Loucy (cell line): Measurements from ENCODE around the gene CELF5.
A peak's percentile ranks its signal among the peaks of the same experiment; 100 is the strongest.
"Not testable (repeated sequence)": the region's sequence is repeated elsewhere in the genome, so short reads cannot be mapped to it uniquely, and the experiment has no call there.

ENCODE experiments used
- H2AFZ ChIP-seq: fragments of 200-600 bp; sonication (generic); 2 replicates; pipeline ENCODE4 v1.6.0; 2016; ENCODE audit warnings: antibody characterized with exemption, mild to moderate bottlenecking, low read length, moderate library complexity
- H3F3A ChIP-seq: fragments of 200-600 bp; 2 replicates; pipeline ENCODE4 v1.6.0; 2016; ENCODE audit warnings: antibody characterized with exemption, low read depth, mild to moderate bottlenecking
- H3K27me3 ChIP-seq: fragments of 200-600 bp; sonication (generic); 2 replicates; pipeline ENCODE4 v1.6.1; 2014; ENCODE audit warnings: low read length, mild to moderate bottlenecking; ENCODE audit not compliant: insufficient read depth, poor library complexity, severe bottlenecking
- H3K36me3 ChIP-seq: fragments of 200-600 bp; sonication (generic); 2 replicates; pipeline ENCODE4 v1.6.1; 2016; ENCODE audit warnings: low read length; ENCODE audit not compliant: insufficient read depth
- H3K4me1 ChIP-seq: fragments of 200-600 bp; sonication (generic); 2 replicates; pipeline ENCODE4 v1.5.1; 2014; ENCODE audit warnings: low read length, mild to moderate bottlenecking; ENCODE audit not compliant: insufficient read depth, poor library complexity, severe bottlenecking
- H3K4me2 ChIP-seq: fragments of 200-600 bp; sonication (generic); 2 replicates; pipeline ENCODE4 v1.6.0; 2014; ENCODE audit warnings: antibody characterized with exemption, low read length, low read depth, mild to moderate bottlenecking; ENCODE audit not compliant: poor library complexity, severe bottlenecking
- H3K4me3 ChIP-seq: fragments of 200-600 bp; sonication (generic); 2 replicates; pipeline ENCODE4 v1.5.1; 2014; ENCODE audit warnings: low read length, mild to moderate bottlenecking, mixed read lengths; ENCODE audit not compliant: poor library complexity, severe bottlenecking
- H3K79me2 ChIP-seq: fragments of 200-600 bp; sonication (generic); 2 replicates; pipeline ENCODE4 v1.6.1; 2014; ENCODE audit warnings: low read length; ENCODE audit not compliant: insufficient read depth
- H3K9ac ChIP-seq: fragments of 200-600 bp; sonication (generic); 2 replicates; pipeline ENCODE4 v1.6.0; 2014; ENCODE audit warnings: mild to moderate bottlenecking, low read depth, low read length, moderate library complexity; ENCODE audit not compliant: poor library complexity, severe bottlenecking
- H3K9me2 ChIP-seq: fragments of 200-600 bp; sonication (generic); replicated peaks from 2 replicates; pipeline ENCODE4 v1.6.1; 2016; ENCODE audit warnings: low read depth, low read length, mixed read lengths
- H3K9me3 ChIP-seq: fragments of 200-600 bp; sonication (generic); 2 replicates; pipeline ENCODE4 v1.6.1; 2014; ENCODE audit warnings: mild to moderate bottlenecking, antibody characterized with exemption, low read length, low read depth; ENCODE audit not compliant: insufficient read depth
- H4K20me1 ChIP-seq: fragments of 200-600 bp; sonication (generic); 2 replicates; pipeline ENCODE4 v1.6.0; 2014; ENCODE audit warnings: antibody characterized with exemption, low read length, mild to moderate bottlenecking; ENCODE audit not compliant: insufficient read depth, poor library complexity, severe bottlenecking
- EZH2phosphoT487 ChIP-seq: fragments of 200-600 bp; IDR thresholded peaks from 2 replicates; pipeline ENCODE4 v1.6.1; 2018; ENCODE audit warnings: antibody characterized with exemption, mild to moderate bottlenecking, moderate library complexity, borderline replicate concordance
- TF ChIP-seq, protein P1 (sequence below): fragments of 200-600 bp; sonication (generic); conservative IDR thresholded peaks from 2 replicates; pipeline ENCODE4 v1.5.1; 2014; ENCODE audit warnings: mild to moderate bottlenecking, antibody characterized with exemption, low read length

CELF5 gene

DNA sequence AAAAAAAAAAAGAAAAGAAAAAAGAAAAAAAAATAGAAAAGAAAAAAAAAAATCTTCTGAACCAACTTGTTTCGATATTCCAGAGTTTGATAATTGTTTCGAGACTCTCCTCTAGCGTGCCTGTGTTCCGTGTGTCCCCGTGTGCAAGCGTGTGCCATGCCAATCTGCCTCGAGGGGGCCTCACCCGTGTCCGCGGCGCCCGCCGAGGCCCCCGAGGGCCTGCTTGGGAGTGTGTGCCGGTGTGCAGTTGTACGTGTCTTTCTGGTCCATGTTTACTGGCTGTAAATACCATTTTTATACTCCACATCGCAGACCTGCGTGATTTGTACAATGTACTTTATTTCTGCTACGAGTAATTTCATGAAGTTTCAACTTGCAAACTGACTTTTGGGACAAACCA is 72.0 kb downstream of the CELF5 start:
- Histone ChIP-seq H3K27me3 (no peaks in the 10 kb centered on the region), H3K79me2 (no peaks in the 10 kb centered on the region), H3K4me2 (no peak overlapping the region), H3K36me3 (no peaks in the 10 kb centered on the region), H3F3A (no peaks in the 10 kb centered on the region), H4K20me1 (no peaks in the 10 kb centered on the region), H3K9ac (no peak overlapping the region), H3K9me3 (no peaks in the 10 kb centered on the region), H2AFZ (no peak overlapping the region), H3K4me3 (no peak overlapping the region), H3K4me1 (no peaks in the 10 kb centered on the region), H3K9me2 (no peaks in the 10 kb centered on the region)
- no peak for TF ChIP-seq EZH2phosphoT487
- TF ChIP-seq, protein P1, sequence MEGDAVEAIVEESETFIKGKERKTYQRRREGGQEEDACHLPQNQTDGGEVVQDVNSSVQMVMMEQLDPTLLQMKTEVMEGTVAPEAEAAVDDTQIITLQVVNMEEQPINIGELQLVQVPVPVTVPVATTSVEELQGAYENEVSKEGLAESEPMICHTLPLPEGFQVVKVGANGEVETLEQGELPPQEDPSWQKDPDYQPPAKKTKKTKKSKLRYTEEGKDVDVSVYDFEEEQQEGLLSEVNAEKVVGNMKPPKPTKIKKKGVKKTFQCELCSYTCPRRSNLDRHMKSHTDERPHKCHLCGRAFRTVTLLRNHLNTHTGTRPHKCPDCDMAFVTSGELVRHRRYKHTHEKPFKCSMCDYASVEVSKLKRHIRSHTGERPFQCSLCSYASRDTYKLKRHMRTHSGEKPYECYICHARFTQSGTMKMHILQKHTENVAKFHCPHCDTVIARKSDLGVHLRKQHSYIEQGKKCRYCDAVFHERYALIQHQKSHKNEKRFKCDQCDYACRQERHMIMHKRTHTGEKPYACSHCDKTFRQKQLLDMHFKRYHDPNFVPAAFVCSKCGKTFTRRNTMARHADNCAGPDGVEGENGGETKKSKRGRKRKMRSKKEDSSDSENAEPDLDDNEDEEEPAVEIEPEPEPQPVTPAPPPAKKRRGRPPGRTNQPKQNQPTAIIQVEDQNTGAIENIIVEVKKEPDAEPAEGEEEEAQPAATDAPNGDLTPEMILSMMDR, result no peak

GRCh38 chr19:3298853-3299449 is 74.5 kb downstream of the CELF5 start:
- Histone ChIP-seq H3K79me2 (no peaks in the 10 kb centered on the region), H4K20me1 (no peaks in the 10 kb centered on the region), H3K27me3 (no peaks in the 10 kb centered on the region), H3F3A (no peaks in the 10 kb centered on the region), H3K36me3 (no peaks in the 10 kb centered on the region), H3K4me2 (no peak overlapping the region), H3K4me1 (no peaks in the 10 kb centered on the region), H3K4me3 (no peak overlapping the region), H3K9me2 (no peaks in the 10 kb centered on the region), H3K9ac (no peak overlapping the region), H3K9me3 (no peaks in the 10 kb centered on the region; the same call in 1 of the 2 replicates), H2AFZ (no peak overlapping the region)
- TF ChIP-seq, protein P1, result no peak
- TF ChIP-seq EZH2phosphoT487, result no peak

- not testable (repeated sequence) for H2AFZ ChIP-seq, H3K4me1 ChIP-seq, H3K9me3 ChIP-seq, H3K27me3 ChIP-seq, H4K20me1 ChIP-seq, H3K9ac ChIP-seq, H3K9me2 ChIP-seq, H3K79me2 ChIP-seq, H3K4me2 ChIP-seq, H3F3A ChIP-seq, H3K36me3 ChIP-seq, H3K4me3 ChIP-seq
Measured at GRCh38 chr19:3300566-3300965, 76.1 kb downstream of the CELF5 start.

GRCh38 chr19:3302755-3303154 is 78.3 kb downstream of the CELF5 start:
- no peaks in the 10 kb centered on the region; the same call in 1 of the 2 replicates for H3K9me3 ChIP-seq

More at GRCh38 chr19:3302755-3303154, 78.3 kb downstream of the CELF5 start:
- Histone ChIP-seq H3K9me2 (no peaks in the 10 kb centered on the region), H3K79me2 (no peaks in the 10 kb centered on the region), H3K4me3 (no peak overlapping the region), H3K4me2 (no peak overlapping the region), H2AFZ (no peak overlapping the region), H3K4me1 (no peaks in the 10 kb centered on the region), H4K20me1 (no peaks in the 10 kb centered on the region), H3K9ac (no peak overlapping the region), H3K27me3 (no peaks in the 10 kb centered on the region), H3F3A (no peaks in the 10 kb centered on the region), H3K36me3 (no peaks in the 10 kb centered on the region)
- TF ChIP-seq, protein P1, result peak; percentile 33
- TF ChIP-seq EZH2phosphoT487, result no peak
